ENCODE measurements around the gene FGF19. TPM values are rescaled to one million over a fixed set of nuclear protein-coding genes. Genes with fewer than 3 reads are reported as not detected.

Gene FGF19
- total and polyA plus RNA-seq, 8 donors, result not detected

- intact Hi-C loops (cut with DNase I; ENCODE audit: low total_unique reads), result no loop called here
- TF ChIP-seq POLR2AphosphoS5 (IDR thresholded peaks at IDR 0.05) (peak; percentile 93 to 98 (median 97)), EP300 (IDR thresholded peaks at IDR 0.05) (no peak), POLR2A (IDR thresholded peaks at IDR 0.05) (no peak), CTCF (IDR thresholded peaks at IDR 0.05) (peak in 1 of 7 experiments; percentile 15)
- H3K27me3 ChIP-seq, result no peaks in the 10 kb centered on the region
- no peaks in the 10 kb centered on the region for H3K9me3 ChIP-seq
- H3K4me3 ChIP-seq, result peak within 1 kb of the TSS; percentile 95 to 99 (median 96)
- H3K36me3 ChIP-seq, result peaks cover 8 to 30% (median 27%) of the 10 kb centered on the region in 4 donors
- H3K27ac ChIP-seq, result peak within 1 kb of the TSS; percentile 89 to 96 (median 93)
- peaks cover 14 to 40% (median 30%) of the 10 kb centered on the region in 4 donors for H3K4me1 ChIP-seq
- WGBS, 5 donors, result 2 to 4% (median 3%) methylated on average over 40 to 72 of the region's 72 CpGs
- DNase-seq, result peak; percentile 98 to 99
Observed at GRCh38 chr11:69674886-69675714, 28.7 kb downstream of the FGF19 start, which contains the start of gene LTO1. Gene LTO1, minus strand, starts transcription at chr11:69675353. Its CDS starts 114 bp downstream, at chr11:69675239.

GRCh38 chr11:69674267-69674885 lies 29.4 kb downstream of the FGF19 start:
- Histone ChIP-seq H3K4me3 (peak overlapping the region; percentile 95 to 99 (median 96)), H3K9me3 (no peaks in the 10 kb centered on the region), H3K27me3 (no peaks in the 10 kb centered on the region), H3K36me3 (peaks cover 8 to 37% (median 32%) of the 10 kb centered on the region in 4 donors), H3K4me1 (peaks cover 17 to 43% (median 34%) of the 10 kb centered on the region in 4 donors), H3K27ac (peak overlapping the region; percentile 89 to 96 (median 93))
- no peak for TF ChIP-seq POLR2AphosphoS5 (IDR thresholded peaks at IDR 0.05)
- no peak for TF ChIP-seq EP300 (IDR thresholded peaks at IDR 0.05)
- no peak for TF ChIP-seq POLR2A (IDR thresholded peaks at IDR 0.05)
- no peak for TF ChIP-seq CTCF (IDR thresholded peaks at IDR 0.05)
- DNase-seq, result peak; percentile 50 to 67
- intact Hi-C loops (cut with DNase I; ENCODE audit: low total_unique reads), result no loop called here
- 8 to 18% (median 12%) methylated on average over 17 to 18 of the region's 18 CpGs for WGBS, 5 donors

GRCh38 chr11:69671734-69672465 lies 31.9 kb downstream of the FGF19 start:
- H3K27ac ChIP-seq, result no peak overlapping the region
- no peak for TF ChIP-seq POLR2A (IDR thresholded peaks at IDR 0.05)
- TF ChIP-seq POLR2AphosphoS5 (IDR thresholded peaks at IDR 0.05), result no peak
- no peaks in the 10 kb centered on the region for H3K9me3 ChIP-seq

DNA sequence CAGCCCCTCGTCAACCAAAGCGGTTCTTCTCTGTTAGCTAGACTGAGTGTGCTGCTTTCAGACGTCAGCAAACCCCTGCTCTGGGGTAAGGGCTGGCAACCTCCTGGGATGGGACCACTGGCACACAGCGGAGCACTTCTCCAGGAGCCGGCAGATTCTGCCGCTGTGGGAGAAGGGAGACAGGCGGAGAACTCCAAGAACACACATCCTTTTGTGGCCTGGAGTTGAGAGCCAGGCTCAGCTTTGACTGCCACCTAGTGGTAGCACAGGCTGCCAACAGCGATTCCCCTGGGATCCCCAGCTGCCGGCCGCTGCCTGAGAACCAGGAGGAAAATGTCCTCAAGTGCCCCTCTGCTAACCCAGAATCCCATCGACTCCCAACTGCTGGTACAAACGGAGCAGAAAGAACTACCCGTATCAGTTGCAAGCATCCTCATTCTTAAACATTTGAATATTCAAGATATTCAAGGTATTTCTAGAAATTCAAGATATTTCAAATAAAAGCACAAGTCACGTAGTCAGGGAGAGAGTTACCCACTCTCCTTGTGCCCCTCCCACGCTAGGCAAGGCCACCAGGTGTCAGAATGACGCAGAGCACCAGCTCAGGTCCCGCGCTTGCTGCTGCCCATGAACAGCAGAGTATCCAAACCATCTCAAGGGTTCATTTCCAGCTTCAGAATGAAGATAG lies 33.5 kb downstream of the FGF19 start:
- no peak overlapping the region for H3K4me3 ChIP-seq
- peaks cover 17 to 39% (median 31%) of the 10 kb centered on the region in 4 donors for H3K4me1 ChIP-seq
- no peak for TF ChIP-seq POLR2A (IDR thresholded peaks at IDR 0.05)
- peak in 5 of 7 experiments; percentile 79 to 92 (median 89) for TF ChIP-seq CTCF (IDR thresholded peaks at IDR 0.05)
- TF ChIP-seq POLR2AphosphoS5 (IDR thresholded peaks at IDR 0.05), result peak in 2 of 3 donors; percentile 16 to 50
- intact Hi-C loops (cut with DNase I; ENCODE audit: low total_unique reads), result no loop called here
- peak overlapping the region in 1 of 5 donors; percentile 36 for H3K27ac ChIP-seq
- H3K36me3 ChIP-seq, result peaks cover 24 to 76% (median 68%) of the 10 kb centered on the region in 4 donors
- H3K27me3 ChIP-seq, result no peaks in the 10 kb centered on the region
- 31 to 37% (median 34%) methylated on average over 18 of the region's 18 CpGs for WGBS, 5 donors
- DNase-seq, result peak; percentile 85 to 95
- H3K9me3 ChIP-seq, result no peaks in the 10 kb centered on the region

More at GRCh38 chr11:69671734-69672465, 31.9 kb downstream of the FGF19 start:
- intact Hi-C loops (cut with DNase I; ENCODE audit: low total_unique reads), result no loop called here
- no peak for DNase-seq
- Histone ChIP-seq H3K4me3 (no peak overlapping the region), H3K27me3 (no peaks in the 10 kb centered on the region), H3K36me3 (peaks cover 13 to 60% (median 52%) of the 10 kb centered on the region in 4 donors), H3K4me1 (peaks cover 17 to 43% (median 36%) of the 10 kb centered on the region in 4 donors)
- 84 to 89% (median 88%) methylated on average over 10 of the region's 10 CpGs for WGBS, 5 donors
